ENCODE data around the gene ELMO1.

Gene ELMO1

GRCh38 chr7:36894190-36894589 is 554.5 kb downstream of the ELMO1 start:
- DNase-seq, result peak; percentile 28

- DNase-seq, result no peak
Measured at GRCh38 chr7:36889182-36889581, 559.5 kb downstream of the ELMO1 start.

GRCh38 chr7:36887969-36888368 is 560.7 kb downstream of the ELMO1 start:
- DNase-seq, result no peak

- DNase-seq, result no peak
Measured at GRCh38 chr7:36887233-36887632, 561.4 kb downstream of the ELMO1 start.

GRCh38 chr7:36884910-36885309 is 563.8 kb downstream of the ELMO1 start:
- DNase-seq, result no peak

- DNase-seq, result no peak
Measured at GRCh38 chr7:36884351-36884750, 564.3 kb downstream of the ELMO1 start.

GRCh38 chr7:36881233-36881874 is 567.3 kb downstream of the ELMO1 start:
- no peak for DNase-seq

- no peak for DNase-seq
Measured at GRCh38 chr7:36880108-36880507, 568.6 kb downstream of the ELMO1 start.

- no peak for DNase-seq
Measured at GRCh38 chr7:36879021-36879420, 569.6 kb downstream of the ELMO1 start.

GRCh38 chr7:36878288-36878687 is 570.4 kb downstream of the ELMO1 start:
- no peak for DNase-seq

GRCh38 chr7:36875794-36876193 is 572.9 kb downstream of the ELMO1 start:
- no peak for DNase-seq

- DNase-seq, result no peak
Measured at GRCh38 chr7:36874041-36874440, 574.6 kb downstream of the ELMO1 start.

GRCh38 chr7:36871863-36872262 is 576.8 kb downstream of the ELMO1 start:
- no peak for DNase-seq

- DNase-seq, result no peak
Measured at GRCh38 chr7:36871355-36871738, 577.3 kb downstream of the ELMO1 start.

- no peak for DNase-seq
Measured at GRCh38 chr7:36870625-36871354, 577.9 kb downstream of the ELMO1 start.

GRCh38 chr7:36868727-36869411 is 579.8 kb downstream of the ELMO1 start:
- no peak for DNase-seq

GRCh38 chr7:36865019-36865418 is 583.6 kb downstream of the ELMO1 start:
- DNase-seq, result no peak

GRCh38 chr7:36863901-36864701 is 584.6 kb downstream of the ELMO1 start:
- no peak for DNase-seq

- no peak for DNase-seq
Measured at GRCh38 chr7:36862771-36863261, 585.8 kb downstream of the ELMO1 start.

- DNase-seq, result no peak
Measured at GRCh38 chr7:36861656-36862055, 587.0 kb downstream of the ELMO1 start.

GRCh38 chr7:36860681-36861080 is 588.0 kb downstream of the ELMO1 start:
- no peak for DNase-seq

GRCh38 chr7:36855330-36855729 is 593.3 kb downstream of the ELMO1 start:
- DNase-seq, result no peak

- no peak for DNase-seq
Measured at GRCh38 chr7:36854652-36855051, 594.0 kb downstream of the ELMO1 start.
